Measurements from ENCODE around the gene TSNAX.

DNA sequence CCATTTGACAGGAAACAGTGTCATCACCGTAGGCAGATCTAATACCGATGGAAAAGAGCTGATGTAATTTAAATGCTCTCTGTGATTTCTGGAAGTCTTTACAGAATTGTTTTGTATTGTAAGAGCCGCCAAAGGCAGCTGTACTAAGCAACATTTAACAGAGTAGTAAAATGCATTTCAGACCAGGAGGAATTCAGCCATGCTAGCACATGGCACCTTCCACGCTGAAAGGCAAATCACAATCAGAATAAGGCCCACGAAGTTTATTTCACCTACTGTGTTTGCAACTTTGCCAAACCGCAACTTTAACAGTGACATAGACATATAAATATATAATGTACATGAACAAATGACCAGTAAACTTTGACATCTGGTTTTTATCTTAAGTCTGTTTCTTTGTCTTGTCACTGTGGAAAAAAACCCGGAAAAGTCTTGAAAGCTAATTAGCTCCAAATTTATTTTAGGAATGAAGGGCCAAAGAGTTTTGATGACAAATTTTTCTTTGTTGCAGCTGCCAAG, 72.0 kb downstream of the TSNAX start:
- TF ChIP-seq, protein P1, sequence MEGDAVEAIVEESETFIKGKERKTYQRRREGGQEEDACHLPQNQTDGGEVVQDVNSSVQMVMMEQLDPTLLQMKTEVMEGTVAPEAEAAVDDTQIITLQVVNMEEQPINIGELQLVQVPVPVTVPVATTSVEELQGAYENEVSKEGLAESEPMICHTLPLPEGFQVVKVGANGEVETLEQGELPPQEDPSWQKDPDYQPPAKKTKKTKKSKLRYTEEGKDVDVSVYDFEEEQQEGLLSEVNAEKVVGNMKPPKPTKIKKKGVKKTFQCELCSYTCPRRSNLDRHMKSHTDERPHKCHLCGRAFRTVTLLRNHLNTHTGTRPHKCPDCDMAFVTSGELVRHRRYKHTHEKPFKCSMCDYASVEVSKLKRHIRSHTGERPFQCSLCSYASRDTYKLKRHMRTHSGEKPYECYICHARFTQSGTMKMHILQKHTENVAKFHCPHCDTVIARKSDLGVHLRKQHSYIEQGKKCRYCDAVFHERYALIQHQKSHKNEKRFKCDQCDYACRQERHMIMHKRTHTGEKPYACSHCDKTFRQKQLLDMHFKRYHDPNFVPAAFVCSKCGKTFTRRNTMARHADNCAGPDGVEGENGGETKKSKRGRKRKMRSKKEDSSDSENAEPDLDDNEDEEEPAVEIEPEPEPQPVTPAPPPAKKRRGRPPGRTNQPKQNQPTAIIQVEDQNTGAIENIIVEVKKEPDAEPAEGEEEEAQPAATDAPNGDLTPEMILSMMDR (conservative IDR thresholded peaks at IDR 0.05; ENCODE audit: low read length) = no peak
- TF ChIP-seq EZH2phosphoT487 (IDR thresholded peaks at IDR 0.05; ENCODE audit: borderline replicate concordance) = no peak
